ENCODE measurements around the gene ITPRID1.

DNA sequence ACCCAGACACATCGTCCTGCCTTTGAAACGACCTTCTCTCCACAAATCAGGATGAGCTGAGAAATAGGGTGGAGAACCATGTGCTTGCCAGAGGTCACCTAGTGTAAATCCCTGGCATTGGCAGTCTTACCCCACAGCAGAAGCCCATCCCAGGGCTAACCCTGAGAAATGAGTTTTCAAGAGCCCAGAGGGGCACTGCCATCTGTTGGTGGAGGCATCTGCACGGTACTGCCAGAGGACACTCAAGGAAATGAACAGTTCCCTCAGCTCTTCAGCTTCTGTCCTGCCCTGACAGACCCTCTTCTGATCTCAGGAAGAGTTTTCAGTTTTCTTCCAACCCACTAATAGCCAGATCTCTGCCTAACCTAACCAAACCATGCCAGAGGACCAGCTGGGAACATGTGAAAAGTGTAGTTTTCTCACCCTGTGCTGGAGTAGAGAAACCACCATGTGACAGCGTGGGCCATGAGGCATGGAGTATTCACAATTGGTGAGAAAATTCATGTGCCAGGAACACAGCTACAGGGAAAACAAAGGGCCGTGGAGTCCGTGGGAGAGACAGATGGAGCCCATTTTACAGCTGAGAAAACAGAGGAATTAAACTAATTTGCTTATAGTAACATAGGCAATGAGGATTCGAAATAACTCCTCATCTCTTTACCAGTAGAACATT, 37.7 kb upstream of the ITPRID1 start:
- TF ChIP-seq, protein P1, sequence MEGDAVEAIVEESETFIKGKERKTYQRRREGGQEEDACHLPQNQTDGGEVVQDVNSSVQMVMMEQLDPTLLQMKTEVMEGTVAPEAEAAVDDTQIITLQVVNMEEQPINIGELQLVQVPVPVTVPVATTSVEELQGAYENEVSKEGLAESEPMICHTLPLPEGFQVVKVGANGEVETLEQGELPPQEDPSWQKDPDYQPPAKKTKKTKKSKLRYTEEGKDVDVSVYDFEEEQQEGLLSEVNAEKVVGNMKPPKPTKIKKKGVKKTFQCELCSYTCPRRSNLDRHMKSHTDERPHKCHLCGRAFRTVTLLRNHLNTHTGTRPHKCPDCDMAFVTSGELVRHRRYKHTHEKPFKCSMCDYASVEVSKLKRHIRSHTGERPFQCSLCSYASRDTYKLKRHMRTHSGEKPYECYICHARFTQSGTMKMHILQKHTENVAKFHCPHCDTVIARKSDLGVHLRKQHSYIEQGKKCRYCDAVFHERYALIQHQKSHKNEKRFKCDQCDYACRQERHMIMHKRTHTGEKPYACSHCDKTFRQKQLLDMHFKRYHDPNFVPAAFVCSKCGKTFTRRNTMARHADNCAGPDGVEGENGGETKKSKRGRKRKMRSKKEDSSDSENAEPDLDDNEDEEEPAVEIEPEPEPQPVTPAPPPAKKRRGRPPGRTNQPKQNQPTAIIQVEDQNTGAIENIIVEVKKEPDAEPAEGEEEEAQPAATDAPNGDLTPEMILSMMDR (IDR thresholded peaks at IDR 0.05 in 4 of 5, conservative IDR thresholded peaks at IDR 0.05 in 1 of 5), result no peak
- TF ChIP-seq POLR2A (IDR thresholded peaks at IDR 0.05), result no peak

Data from gastrocnemius medialis (tissue), 4 donors.